Erythroblast (primary cell): Measurements from ENCODE around the gene CFDP1.

Experiments used
- GATA1 ChIP-seq: IDR thresholded peaks from 2 replicates; pipeline ENCODE4 v1.6.1; 2011; ENCODE audit warnings: low read depth, mild to moderate bottlenecking, control low read depth, low read length, moderate library complexity
- POLR2A ChIP-seq: IDR thresholded peaks from 2 replicates; pipeline ENCODE4 v1.6.1; 2011; ENCODE audit warnings: mild to moderate bottlenecking, low read length

DNA sequence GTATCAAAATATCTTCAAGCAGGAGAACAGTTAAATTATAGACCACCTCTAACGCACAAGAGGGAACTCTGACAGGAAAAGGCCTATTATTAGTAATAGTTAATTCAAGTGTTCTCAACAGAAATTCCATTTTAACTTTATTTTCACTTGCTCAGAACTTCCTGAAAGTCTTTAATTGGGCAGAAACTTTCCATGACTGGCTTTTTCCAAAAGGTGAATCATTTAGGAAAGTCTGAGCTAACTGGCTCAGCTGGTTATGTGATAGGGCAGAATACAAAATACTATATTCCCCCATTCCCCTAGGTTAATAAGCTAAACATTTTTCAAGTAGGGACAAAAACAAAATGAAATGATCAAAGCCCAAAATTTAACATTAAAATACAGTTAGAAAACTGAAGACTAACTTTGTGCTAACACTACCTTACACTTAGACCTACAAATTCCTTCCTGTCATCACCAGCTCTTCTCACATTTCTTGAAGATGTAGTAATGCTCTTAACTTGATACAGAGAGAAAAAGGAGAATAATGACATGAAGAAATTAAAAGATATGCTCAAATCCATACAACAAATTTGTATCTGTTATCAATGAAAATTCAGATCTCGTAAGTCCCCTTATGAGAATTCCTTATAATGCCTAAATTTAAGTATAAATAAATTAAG lies 31.0 kb downstream of the CFDP1 start:
- TF ChIP-seq POLR2A (peak; percentile 15), GATA1 (no peak)
